Spleen (tissue), 7 donors: ENCODE measurements around the gene PARD3.

Experiments used
- CTCF ChIP-seq, 11 experiments: fragments of 200-600 bp in 7 of 11; fragments of 450-650 bp in 4 of 11; sonication (generic) in 4 of 11; IDR thresholded peaks in 8 of 11; conservative IDR thresholded peaks in 3 of 11; 1 replicate in 7 of 11; 2 replicates in 4 of 11; pipeline versions ENCODE4 v1.4.0 to v1.8.0; 2016 to 2021; ENCODE audit warnings: antibody characterized with exemption in 11 of 11, inconsistent platforms in 4 of 11, mild to moderate bottlenecking in 1 of 11
- POLR2A ChIP-seq, 3 donors: fragments of 450-650 bp; IDR thresholded peaks; one replicate each; pipeline ENCODE4 v1.5.1; 2017; ENCODE audit warnings: antibody characterized with exemption in 3 of 3, mild to moderate bottlenecking in 1 of 3
- POLR2AphosphoS5 ChIP-seq, 3 donors: sonication (generic); formaldehyde crosslinking; IDR thresholded peaks; one replicate each; pipeline ENCODE4 v1.5.1; 2017; ENCODE audit warnings: antibody characterized with exemption in 3 of 3
- donor health status: DM: no; HTN: no; CAD: no; lungs with moderate emphysema.
- donor health status: DM: no; HTN: no; CAD: no.
- donor health status: DM: no; HTN: no; CAD: no.

GRCh38 chr10:34104829-34105572 is 710.1 kb downstream of the PARD3 start:
- TF ChIP-seq CTCF (IDR thresholded peaks at IDR 0.05 in 8 of 11, conservative IDR thresholded peaks at IDR 0.05 in 3 of 11): no peak
- TF ChIP-seq POLR2AphosphoS5 (IDR thresholded peaks at IDR 0.05): no peak
- no peak for TF ChIP-seq POLR2A (IDR thresholded peaks at IDR 0.05)
